Activated naive CD8-positive, alpha-beta T cell treated with anti-CD3 and anti-CD28 coated beads, Interleukin-2, amount 50 U/mL, for 16 hours (primary cell): ENCODE measurements around the gene COQ10B.
"Not testable (repeated sequence)": the region's sequence is repeated elsewhere in the genome, so short reads cannot be mapped to it uniquely, and the experiment has no call there.

Source experiments
- DNase-seq: peaks from one replicate; pipeline ENCODE4 v3.0.0-alpha.2; 2020; ENCODE audit warnings: low read depth, low spot score

COQ10B gene

GRCh38 chr2:197453123-197453913 lies at the start of gene COQ10B:
Gene COQ10B, plus strand, starts transcription at chr2:197453552. Its CDS starts 9 bp downstream, at chr2:197453561.
- peak; percentile 93 for DNase-seq

GRCh38 chr2:197405582-197405981 lies 47.8 kb upstream of the COQ10B start:
- no peak for DNase-seq

- DNase-seq, result no peak
These were observed 39.3 kb upstream of the COQ10B start for GRCh38 chr2:197414039-197414438.

- DNase-seq, result no peak
These were observed 38.8 kb upstream of the COQ10B start for GRCh38 chr2:197414515-197414914.

GRCh38 chr2:197416268-197416667 lies 37.1 kb upstream of the COQ10B start:
- no peak for DNase-seq

GRCh38 chr2:197419438-197419837 lies 33.9 kb upstream of the COQ10B start:
- no peak for DNase-seq

- DNase-seq, result no peak
These were observed 30.0 kb upstream of the COQ10B start for GRCh38 chr2:197423307-197423706.

- no peak for DNase-seq
These were observed 27.8 kb upstream of the COQ10B start for GRCh38 chr2:197425550-197425949.

- DNase-seq, result no peak
These were observed 26.4 kb upstream of the COQ10B start for GRCh38 chr2:197426723-197427603.

GRCh38 chr2:197427986-197428385 lies 25.4 kb upstream of the COQ10B start:
- no peak for DNase-seq

GRCh38 chr2:197431858-197432257 lies 21.5 kb upstream of the COQ10B start:
- no peak for DNase-seq

- DNase-seq, result not testable (repeated sequence)
These were observed 20.8 kb upstream of the COQ10B start for GRCh38 chr2:197432527-197432926.

GRCh38 chr2:197433780-197434438 lies 19.4 kb upstream of the COQ10B start:
- no peak for DNase-seq

- peak; percentile 98 for DNase-seq
These were observed 18.5 kb upstream of the COQ10B start, which contains the start of gene SF3B1 for GRCh38 chr2:197434541-197435513. Gene SF3B1, minus strand, starts transcription at chr2:197435028. Its CDS starts 29 bp downstream, at chr2:197434999.

- no peak for DNase-seq
These were observed 17.5 kb upstream of the COQ10B start for GRCh38 chr2:197435598-197436420.

- DNase-seq, result no peak
These were observed 16.0 kb upstream of the COQ10B start for GRCh38 chr2:197437380-197437779.

GRCh38 chr2:197442857-197443256 lies 10.5 kb upstream of the COQ10B start:
- no peak for DNase-seq

- DNase-seq, result no peak
These were observed 7.6 kb upstream of the COQ10B start for GRCh38 chr2:197445746-197446145.

- no peak for DNase-seq
These were observed 6.5 kb upstream of the COQ10B start for GRCh38 chr2:197446844-197447243.

- no peak for DNase-seq
These were observed 2.9 kb upstream of the COQ10B start for GRCh38 chr2:197450465-197450864.
